Calu3 (cell line): ENCODE results near the gene ERVV-1. TPM values are rescaled to one million over a fixed set of nuclear protein-coding genes. Genes with fewer than 3 reads are reported as not detected.

ENCODE experiments used
- BruUV-seq: library from RNA; stranded (reverse); fragments of 400-500 nt; replicated peaks from 2 replicates; lab custom pipeline; 2021; lab: Mats Ljungman, UMichigan
- CTCF ChIA-PET: fragments of 300-600 bp; sonication (Branson Sonifier 250); formaldehyde crosslinking; loops from one replicate; lab custom pipeline; 2022; ENCODE audit warnings: antibody characterized with exemption; lab: Charles Lee
- DNase-seq: peaks from one replicate; pipeline ENCODE4 v3.0.0; 2022
- H3K27ac Mint-ChIP-seq: one replicate; pipeline ENCODE4 v1.8.0; 2022; ENCODE audit warnings: mixed read lengths; ENCODE audit not compliant: unreplicated experiment
- H3K27me3 Mint-ChIP-seq: one replicate; pipeline ENCODE4 v1.8.0; 2022; ENCODE audit warnings: mixed read lengths; ENCODE audit not compliant: unreplicated experiment
- H3K36me3 Mint-ChIP-seq: one replicate; pipeline ENCODE4 v1.8.0; 2022; ENCODE audit warnings: mild to moderate bottlenecking, moderate library complexity, mixed read lengths; ENCODE audit not compliant: insufficient read depth, unreplicated experiment
- H3K4me1 Mint-ChIP-seq: one replicate; pipeline ENCODE4 v1.8.0; 2022; ENCODE audit warnings: mild to moderate bottlenecking, low read depth, mixed read lengths; ENCODE audit not compliant: unreplicated experiment
- H3K4me3 Mint-ChIP-seq: one replicate; pipeline ENCODE4 v1.8.0; 2022; ENCODE audit warnings: mild to moderate bottlenecking, low read depth, moderate library complexity, mixed read lengths; ENCODE audit not compliant: unreplicated experiment
- H3K9me3 Mint-ChIP-seq: one replicate; pipeline ENCODE4 v1.8.0; 2022; ENCODE audit warnings: low read depth, mixed read lengths; ENCODE audit not compliant: unreplicated experiment
- CTCF ChIP-seq: fragments of 200-600 bp; IDR thresholded peaks from one replicate; pipeline ENCODE4 v1.8.0; 2022; ENCODE audit warnings: antibody characterized with exemption; ENCODE audit not compliant: unreplicated experiment
- intact Hi-C: fragments of 100-400 bp; cut with micrococcal nuclease; formaldehyde crosslinking; loops from one replicate; pipeline ENCODE4 v1.10.0; 2022; ENCODE audit not compliant: unreplicated experiment
- total RNA-seq: library from RNA; stranded (reverse); gene quantifications from 2 replicates; pipeline ENCODE4 v1.2.3, GENCODE V29; 2022

The ERVV-1 gene
- total RNA-seq, 1 experiment from 2014 or later = not detected

- Mint-ChIP-seq H3K27ac (no peak overlapping the region), H3K4me3 (no peak overlapping the region), H3K4me1 (no peaks in the 10 kb centered on the region), H3K27me3 (no peaks in the 10 kb centered on the region), H3K36me3 (no peaks in the 10 kb centered on the region), H3K9me3 (peaks cover 26% of the 10 kb centered on the region)
- intact Hi-C loops = no loop called here
- CTCF ChIA-PET = no interaction called here
- no peak for TF ChIP-seq CTCF
- BruUV-seq = no TSS peak
- no peak for DNase-seq
Measured at GRCh38 chr19:53010494-53010893, 3.2 kb upstream of the ERVV-1 start.

DNA sequence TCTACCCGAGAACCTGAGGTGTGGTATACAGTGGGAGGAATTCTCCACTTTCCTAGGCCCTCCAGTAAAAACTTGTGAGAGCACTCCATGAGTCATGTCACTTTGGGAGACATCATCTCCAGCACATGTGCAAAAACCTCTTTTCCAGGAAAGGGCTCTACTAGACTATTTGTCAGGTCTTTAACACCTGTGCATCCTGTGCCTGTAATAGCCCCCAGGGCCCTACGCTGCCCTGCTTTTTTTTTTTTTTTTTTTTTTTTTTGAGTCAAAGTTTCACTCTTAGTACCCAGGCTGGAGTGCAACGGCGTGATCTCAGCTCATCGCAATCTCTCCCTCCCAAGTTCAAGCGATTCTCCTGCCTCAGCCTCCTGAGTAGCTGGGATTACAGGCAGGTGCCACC, 1.7 kb upstream of the ERVV-1 start:
- intact Hi-C loops = no loop called here
- no peaks in the 10 kb centered on the region for H3K36me3 Mint-ChIP-seq
- TF ChIP-seq CTCF = no peak
- no TSS peak for BruUV-seq
- peaks cover 25% of the 10 kb centered on the region for H3K9me3 Mint-ChIP-seq
- H3K27ac Mint-ChIP-seq = no peak overlapping the region
- no peaks in the 10 kb centered on the region for H3K27me3 Mint-ChIP-seq
- no peak overlapping the region for H3K4me3 Mint-ChIP-seq
- DNase-seq = no peak
- H3K4me1 Mint-ChIP-seq = no peaks in the 10 kb centered on the region
- CTCF ChIA-PET = no interaction called here

DNA sequence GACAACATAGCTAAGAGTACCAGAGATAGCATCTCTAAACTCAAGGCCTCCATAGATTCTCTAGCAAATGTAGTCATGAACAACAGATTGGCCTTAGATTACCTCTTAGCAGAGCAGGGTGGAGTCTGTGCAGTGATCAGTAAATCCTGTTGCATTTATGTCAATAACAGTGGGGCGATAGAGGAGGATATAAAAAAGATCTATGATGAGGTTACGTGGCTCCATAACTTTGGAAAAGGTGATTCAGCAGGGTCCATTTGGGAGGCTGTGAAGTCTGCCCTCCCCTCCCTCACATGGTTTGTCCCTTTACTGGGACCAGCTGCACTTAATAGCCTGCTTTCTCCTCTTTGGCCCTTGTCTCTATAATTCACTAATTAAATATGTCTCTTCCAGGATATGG, 1.4 kb downstream of the ERVV-1 start:
- no peaks in the 10 kb centered on the region for H3K36me3 Mint-ChIP-seq
- CTCF ChIA-PET = no interaction called here
- intact Hi-C loops = no loop called here
- no peak overlapping the region for H3K27ac Mint-ChIP-seq
- H3K4me1 Mint-ChIP-seq = no peaks in the 10 kb centered on the region
- no peaks in the 10 kb centered on the region for H3K27me3 Mint-ChIP-seq
- H3K4me3 Mint-ChIP-seq = no peak overlapping the region
- DNase-seq = no peak
- TF ChIP-seq CTCF = no peak
- BruUV-seq = no TSS peak
- peaks cover 20% of the 10 kb centered on the region for H3K9me3 Mint-ChIP-seq

DNA sequence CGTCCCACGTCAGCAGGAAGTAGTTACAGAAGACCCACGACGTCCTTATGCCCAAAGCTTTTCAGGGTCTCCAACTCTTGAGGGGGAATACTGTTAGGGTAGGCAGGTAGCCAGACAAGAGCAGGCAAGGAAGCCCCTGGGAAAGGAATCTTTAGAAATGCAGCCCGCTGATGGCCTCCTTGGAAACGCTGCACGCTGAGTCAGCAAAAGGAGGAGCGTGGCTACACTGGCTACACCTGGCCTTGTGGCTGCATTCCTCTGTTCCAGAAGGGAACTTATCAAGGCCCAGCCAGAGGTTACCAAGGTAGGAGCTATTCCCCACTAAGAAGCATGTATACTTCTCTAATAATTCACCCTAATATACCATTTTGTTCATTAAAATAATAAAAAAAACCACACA, 2.0 kb downstream of the ERVV-1 start:
- H3K27me3 Mint-ChIP-seq = no peaks in the 10 kb centered on the region
- no peak overlapping the region for H3K27ac Mint-ChIP-seq
- no peak for TF ChIP-seq CTCF
- intact Hi-C loops = no loop called here
- no peaks in the 10 kb centered on the region for H3K36me3 Mint-ChIP-seq
- no peak overlapping the region for H3K4me3 Mint-ChIP-seq
- CTCF ChIA-PET = no interaction called here
- no TSS peak for BruUV-seq
- no peak for DNase-seq
- H3K4me1 Mint-ChIP-seq = no peaks in the 10 kb centered on the region
- H3K9me3 Mint-ChIP-seq = peaks cover 18% of the 10 kb centered on the region
